ENCODE data around the gene CDH16.

Gene CDH16

GRCh38 chr16:66895689-66895979, 23.1 kb downstream of the CDH16 start:
- no peak for DNase-seq (ENCODE audit: low spot score)

DNA sequence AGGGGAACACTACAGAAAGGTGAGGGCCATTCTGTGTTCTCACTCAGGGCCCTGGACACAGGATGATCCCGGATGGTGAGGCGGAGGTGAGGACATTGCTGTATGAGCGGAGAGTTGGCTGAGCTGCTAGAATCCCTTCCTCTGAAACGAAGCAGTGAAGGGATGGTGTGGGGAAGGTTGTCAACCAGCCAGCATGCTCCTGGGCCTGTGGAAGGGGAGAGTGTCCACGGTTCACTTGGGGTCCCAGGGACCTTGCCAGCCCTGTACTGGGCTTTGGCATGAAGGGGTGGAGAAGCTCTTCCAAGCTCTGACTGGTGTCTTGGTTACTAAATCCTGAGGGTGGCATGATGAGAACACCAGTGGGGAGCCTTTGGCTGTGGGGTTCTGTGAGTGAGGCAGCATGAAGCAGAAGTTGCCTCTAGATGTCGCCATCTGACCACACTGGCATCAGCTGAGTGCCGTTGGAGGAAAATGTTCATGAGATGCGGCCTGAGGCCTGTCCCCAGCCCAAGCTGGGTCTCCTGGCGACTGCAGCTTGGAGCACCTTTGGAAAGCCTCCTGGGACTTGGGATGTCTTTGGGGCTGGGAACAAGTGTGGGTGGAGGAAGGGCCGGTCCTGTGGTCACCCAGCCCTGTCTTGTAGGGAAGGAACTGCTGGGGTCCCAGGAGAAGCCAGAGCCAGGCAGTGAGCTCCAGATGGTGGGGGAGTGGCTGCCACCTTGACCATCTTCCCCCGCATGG, 23.6 kb downstream of the CDH16 start:
- DNase-seq (ENCODE audit: low spot score) = peak; percentile 80

- no peak for DNase-seq (ENCODE audit: low spot score)
Observed at GRCh38 chr16:66894055-66894454, 24.6 kb downstream of the CDH16 start.

DNA sequence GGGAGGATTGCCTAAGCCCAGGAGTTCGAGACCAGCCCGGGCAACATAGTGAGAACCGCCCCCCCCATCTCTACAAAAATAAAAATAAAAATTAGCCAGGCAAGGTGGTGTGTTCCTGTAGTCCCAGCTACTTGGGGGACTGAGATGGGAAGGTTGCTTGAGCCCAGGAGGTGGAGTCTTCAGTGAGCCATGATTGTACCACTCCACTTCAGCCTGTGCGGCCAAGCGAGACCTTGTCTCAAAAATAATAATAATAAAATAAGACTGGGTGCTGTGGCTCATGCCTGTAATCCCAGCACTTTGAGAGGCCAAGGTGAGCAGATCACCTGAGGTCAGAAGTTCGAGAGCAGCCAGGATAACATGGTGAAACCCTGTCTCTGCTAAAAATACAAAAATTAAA, 26.9 kb downstream of the CDH16 start:
- no peak for DNase-seq (ENCODE audit: low spot score)

GRCh38 chr16:66891360-66891759, 27.3 kb downstream of the CDH16 start:
- DNase-seq (ENCODE audit: low spot score) = no peak

- no peak for DNase-seq (ENCODE audit: low spot score)
Observed at GRCh38 chr16:66890799-66891198, 27.9 kb downstream of the CDH16 start.

- DNase-seq (ENCODE audit: low spot score) = no peak
Observed at GRCh38 chr16:66889622-66890021, 29.1 kb downstream of the CDH16 start.

DNA sequence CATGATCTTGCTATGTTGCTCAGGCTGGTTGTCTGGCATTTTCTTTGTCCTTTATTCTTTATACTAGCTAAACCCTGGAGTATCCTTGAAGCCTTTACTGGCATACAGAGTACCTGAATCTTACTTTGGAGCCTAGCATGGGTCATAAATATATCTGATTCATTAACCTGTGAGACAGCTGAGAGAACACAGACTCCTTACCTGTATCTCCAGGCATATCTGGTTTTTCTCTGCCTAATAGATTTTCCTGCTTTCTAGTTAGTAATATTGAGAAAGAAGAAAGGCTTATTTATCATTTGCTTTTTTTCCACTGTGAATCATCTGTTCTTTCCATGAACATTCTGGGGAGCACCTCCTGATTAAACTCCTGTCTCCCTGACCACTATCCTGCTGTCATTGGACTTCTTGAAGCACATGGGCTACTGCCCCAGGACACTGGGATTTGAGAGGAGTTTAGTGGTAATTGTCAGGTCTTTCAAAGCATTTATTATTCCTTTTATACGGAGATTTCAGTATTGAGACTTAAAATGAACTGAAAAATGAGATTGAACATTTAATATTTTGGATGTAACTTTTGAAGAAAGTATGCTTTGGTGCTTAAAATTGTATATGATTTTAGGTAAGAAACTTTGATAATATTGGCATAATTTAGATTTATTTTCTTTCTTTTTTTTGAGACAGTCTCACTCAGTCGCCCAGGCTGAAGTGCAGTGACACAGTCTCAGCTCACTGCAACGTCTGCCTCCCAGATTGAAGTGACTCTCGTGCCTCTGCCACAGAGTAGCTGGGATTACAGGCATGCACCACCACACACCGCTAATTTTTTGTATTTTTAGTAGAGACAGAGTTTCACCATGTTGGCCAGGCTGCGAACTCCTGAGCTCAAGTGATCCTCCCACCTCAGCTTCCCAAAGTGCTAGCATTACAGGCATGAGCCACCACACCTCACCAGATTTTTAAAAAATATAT, 29.8 kb downstream of the CDH16 start:
- no peak for DNase-seq (ENCODE audit: low spot score)

DNA sequence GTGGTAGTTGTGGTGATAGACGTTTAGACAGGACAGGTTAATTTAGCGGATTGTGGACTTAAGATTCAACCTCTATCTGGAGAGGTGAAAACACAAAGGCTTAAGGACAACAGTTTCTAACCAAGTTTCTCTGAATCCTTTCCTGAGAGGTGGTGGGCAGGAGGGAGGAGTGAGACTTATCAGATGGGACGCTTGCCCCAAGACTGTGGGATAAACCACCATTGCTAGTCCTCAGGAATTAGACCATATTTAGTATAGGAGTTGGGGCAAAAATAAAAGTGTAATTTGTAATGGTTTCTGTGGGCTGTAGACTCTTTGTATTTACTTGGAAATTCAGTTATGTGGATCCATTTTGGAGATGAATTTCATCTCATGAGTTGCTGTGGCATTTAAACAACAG, 31.8 kb downstream of the CDH16 start:
- DNase-seq (ENCODE audit: low spot score) = no peak

- no peak for DNase-seq (ENCODE audit: low spot score)
Observed at GRCh38 chr16:66886321-66886720, 32.4 kb downstream of the CDH16 start.

- no peak for DNase-seq (ENCODE audit: low spot score)
Observed at GRCh38 chr16:66885491-66885890, 33.2 kb downstream of the CDH16 start.

DNA sequence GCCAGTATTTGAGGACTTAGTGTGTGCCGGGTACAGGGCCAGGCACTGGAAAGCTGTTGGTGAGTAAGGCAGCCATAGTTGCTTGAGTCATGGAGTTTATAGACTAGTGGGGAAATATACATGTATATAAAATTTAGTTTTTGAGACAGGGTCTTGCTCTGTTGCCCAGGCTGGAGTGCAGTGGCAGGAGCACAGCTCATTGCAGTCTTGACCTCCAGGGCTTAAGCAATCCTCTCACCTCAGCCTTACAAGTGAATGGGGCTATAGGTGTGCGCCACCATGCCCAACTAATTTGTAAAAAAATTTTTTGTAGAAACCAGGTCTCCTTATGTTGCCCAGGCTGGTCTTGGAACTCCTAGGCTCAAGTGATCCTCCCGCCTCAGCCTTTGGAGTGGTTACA, 36.0 kb downstream of the CDH16 start:
- no peak for DNase-seq (ENCODE audit: low spot score)

- no peak for DNase-seq (ENCODE audit: low spot score)
Observed at GRCh38 chr16:66881964-66882508, 36.6 kb downstream of the CDH16 start.

- DNase-seq (ENCODE audit: low spot score) = no peak
Observed at GRCh38 chr16:66881560-66881959, 37.1 kb downstream of the CDH16 start.

DNA sequence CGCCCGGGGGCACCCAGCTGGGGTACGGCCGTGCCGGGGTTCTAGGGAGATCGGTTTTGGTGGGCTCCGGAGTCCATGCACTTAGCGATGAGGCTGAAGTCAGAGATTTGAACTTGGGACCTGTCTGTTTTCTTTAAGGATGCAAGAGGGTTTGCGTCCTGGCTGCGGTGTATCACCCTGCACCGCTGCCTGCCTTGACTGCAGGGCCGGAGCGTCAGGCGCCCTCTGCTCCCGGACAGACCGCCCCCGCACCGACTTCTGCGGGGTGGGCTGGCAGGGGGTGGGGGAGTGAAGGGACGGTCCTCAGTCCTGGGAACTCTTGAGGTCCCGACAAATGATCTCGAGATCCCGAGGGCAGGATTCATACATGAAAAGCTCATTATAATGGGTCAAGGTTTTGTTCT, 37.7 kb downstream of the CDH16 start:
- no peak for DNase-seq (ENCODE audit: low spot score)

DNA sequence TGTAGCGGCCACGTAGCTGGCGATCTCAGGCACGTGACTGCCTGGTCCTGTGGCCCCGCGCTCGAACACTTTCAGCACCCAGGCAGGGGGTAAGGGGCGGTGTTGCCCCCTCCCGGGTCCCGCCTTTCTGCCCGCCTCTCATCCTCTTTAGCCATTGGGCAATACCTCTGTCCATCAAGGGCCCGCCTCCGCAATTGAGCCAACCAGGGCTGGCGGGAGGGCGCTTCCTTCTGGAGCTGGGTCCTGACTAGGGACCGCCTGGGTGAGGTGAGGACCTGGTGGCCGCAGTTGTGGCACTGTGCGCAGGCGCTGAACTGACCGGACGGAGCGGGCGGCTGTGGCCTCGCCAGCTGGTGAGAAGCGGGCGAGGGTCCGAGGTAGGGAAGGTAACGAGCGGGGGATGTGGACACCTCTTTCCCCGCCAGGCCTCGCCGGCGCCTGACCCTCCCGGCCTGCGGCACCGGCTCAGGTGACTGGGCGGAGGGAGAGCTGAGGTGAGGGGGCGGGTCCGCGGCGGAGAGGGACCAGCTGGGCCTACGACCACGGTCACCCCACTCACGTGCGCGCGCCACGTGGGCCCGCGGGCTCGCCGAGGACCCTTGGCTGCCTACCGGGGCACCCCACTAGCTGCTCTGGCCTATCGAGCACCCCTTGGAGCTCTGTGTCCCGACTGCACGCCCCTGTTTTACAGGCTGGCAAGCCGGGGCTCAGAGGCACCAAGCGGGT, 38.2 kb downstream of the CDH16 start, which contains the start of gene PDP2:
Gene PDP2 (plus strand): TSS at position 228 of the 726 bp plus-strand sequence. CDS start 3,770 bp downstream, outside the sequence.
- peak; percentile 96 for DNase-seq (ENCODE audit: low spot score)

DNA sequence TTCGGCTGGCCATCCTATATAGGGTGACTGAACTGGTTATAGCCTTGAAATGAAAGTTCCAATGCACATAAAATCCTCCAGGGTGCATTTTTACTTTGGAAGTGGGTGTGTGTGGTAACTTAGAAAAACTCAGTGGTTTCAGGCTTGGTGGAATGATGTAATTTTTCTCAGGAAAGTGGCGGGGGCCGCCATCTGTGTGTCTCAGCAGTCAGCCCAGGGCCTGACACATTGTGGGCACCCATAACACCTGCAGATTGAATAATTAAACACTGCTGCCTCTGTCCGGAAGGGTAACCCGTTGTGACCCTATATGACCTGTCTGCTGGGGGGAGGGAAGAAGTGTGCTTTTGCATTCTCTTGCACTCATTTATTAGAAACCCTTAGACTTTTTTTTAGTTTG, 40.6 kb downstream of the CDH16 start:
- no peak for DNase-seq (ENCODE audit: low spot score)

DNA sequence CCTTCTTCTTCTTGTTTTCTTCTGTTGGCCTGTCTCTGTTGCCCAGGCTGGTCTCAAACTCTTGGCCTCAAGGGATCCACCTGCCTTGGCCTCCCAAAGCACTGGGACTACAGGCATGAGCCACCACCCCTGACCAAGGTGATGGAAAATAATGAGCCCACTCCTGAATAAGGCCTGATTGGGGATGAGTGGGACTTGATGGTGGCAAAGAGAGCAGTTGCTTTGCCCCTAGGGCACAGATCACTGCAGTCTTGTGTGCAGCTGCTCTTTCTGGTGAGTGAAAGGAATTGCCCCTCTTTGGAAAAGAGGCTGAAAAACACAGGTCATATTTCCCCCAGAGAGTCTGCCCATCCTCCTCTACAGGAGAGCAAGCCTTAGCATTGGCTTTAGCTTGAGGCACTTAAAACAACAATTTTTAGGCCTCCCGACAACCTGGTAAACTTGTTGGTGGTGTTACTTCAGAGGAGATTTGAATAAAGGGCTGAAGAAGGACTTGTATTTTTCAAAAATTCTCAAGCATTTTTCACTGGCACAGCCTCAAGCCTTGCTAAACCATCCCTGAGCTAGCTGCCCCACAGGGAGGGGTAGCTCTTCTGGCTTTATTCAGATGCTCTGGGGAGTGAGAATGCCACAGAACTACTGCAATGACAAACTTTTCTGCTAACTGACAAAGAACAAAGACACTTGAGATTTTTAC, 44.5 kb downstream of the CDH16 start:
- DNase-seq (ENCODE audit: low spot score) = no peak

GRCh38 chr16:66873685-66874055, 45.0 kb downstream of the CDH16 start:
- DNase-seq (ENCODE audit: low spot score) = no peak

DNA sequence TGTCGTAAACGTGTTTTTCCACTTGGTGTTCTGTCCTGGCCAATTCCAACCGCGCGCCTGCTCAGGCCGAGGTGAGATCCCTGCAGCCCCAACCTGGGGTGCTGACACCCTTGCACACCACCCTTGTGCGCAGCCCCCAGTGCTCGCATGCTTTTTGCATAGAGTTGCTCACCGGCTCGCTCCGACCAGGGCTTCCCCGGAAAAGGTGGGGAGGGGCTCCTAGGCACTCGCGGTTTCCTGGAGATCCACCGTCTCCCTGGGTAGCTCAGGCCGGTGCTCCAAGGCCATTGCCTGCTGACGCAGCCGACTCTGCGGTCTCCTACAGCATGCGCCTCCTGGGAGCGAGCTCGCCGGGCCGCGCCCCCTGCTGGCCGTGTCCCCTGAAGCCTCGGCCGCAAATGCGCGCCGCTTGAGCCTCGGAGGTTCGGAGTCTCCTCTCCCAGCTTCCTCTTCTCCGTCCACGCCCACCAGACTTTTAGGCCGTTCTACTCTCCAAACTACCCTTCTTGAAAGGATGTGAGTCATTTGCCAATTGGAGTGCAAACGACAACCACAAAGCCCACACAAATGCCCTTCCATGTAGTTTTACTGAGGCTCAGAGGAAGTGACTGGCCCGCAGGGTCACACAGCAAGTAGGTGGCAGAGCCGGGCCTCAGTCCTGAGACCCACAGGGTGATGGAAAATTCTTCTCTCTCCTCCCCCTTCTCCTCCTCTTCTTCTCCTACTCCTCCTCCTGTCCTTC, 45.6 kb downstream of the CDH16 start:
- peak; percentile 92 for DNase-seq (ENCODE audit: low spot score)

DNA sequence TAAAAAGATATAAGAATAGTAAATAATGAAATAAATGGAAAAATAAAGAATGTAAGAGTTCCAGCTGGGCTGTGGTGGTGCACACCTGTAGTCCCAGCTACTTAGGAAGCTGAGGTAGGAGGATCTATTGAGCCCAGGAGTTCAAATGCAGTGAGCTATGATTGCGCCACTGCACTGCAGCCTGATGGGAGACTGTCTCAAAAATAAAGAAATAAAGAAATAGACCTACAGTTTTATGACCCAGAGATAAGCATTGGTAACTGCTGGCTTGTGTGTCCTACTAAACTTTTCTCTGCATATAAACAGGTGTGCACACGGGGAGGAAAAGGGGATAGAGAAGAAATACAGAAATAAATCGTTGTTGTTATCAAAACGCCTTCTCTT, 46.1 kb downstream of the CDH16 start:
- DNase-seq (ENCODE audit: low spot score) = no peak

Measured in pons (tissue), 1 donor.